Activated CD4-positive, alpha-beta T cell treated with anti-CD3 and anti-CD28 coated beads, Interleukin-2, Interleukin-4, amounts not matched to agents 100 ng/mL and 50 ng/mL, durations not matched to agents 16 hours and 8 hours (primary cell): ENCODE measurements around the gene PGAP6.
"Not testable (repeated sequence)": the region's sequence is repeated elsewhere in the genome, so short reads cannot be mapped to it uniquely, and the experiment has no call there.

Experiments used
- DNase-seq: peaks from one replicate; pipeline ENCODE4 v3.0.0-alpha.2; 2020; ENCODE audit warnings: low spot score

Gene PGAP6

DNA sequence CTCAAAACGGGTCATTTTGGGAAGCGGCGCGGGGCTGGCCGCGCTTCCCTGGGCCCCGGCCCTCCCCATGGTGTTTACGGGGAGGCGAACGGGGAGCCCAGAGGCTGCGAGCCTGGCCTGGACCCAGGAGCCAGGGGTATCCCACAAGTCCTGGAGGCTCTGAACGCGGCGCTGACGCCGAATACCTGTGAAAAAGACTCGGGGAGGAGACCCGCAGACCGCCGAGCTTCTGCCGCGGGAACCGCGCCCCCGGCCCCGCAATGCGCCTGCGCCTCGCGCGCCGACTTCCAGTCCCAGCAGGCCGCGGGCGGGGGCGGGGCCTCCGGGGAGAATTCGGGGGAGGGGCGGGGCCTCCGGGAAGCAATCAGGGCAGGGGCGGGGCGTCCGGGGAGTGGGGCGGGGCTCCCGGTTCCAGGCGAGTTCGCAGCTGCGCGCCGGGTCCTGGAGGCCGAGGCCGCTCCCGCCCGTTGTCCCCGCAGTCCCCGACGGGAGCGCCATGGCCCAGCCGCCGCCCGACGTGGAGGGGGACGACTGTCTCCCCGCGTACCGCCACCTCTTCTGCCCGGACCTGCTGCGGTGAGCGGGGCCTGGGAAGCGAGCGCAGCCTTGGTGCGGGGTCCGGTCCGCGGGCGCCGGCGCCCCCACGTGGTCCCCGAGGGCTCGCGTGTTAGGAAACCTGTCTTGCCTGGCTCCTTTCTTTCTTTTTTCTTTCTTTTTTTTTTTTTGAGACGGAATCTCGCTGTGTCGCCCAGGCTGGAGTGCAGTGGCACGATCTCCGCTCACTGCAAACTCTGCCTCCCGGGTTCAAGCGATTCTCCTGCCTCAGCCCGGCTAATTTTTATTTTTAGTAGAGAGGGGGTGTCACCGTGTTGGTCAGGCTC lies 19.9 kb upstream of the PGAP6 start, which contains the start of gene DECR2:
TSS of gene DECR2 (plus strand) at position 418 of the 881 bp plus-strand sequence. CDS start at position 497, 79 bp downstream.
- DNase-seq = peak; percentile 97

DNA sequence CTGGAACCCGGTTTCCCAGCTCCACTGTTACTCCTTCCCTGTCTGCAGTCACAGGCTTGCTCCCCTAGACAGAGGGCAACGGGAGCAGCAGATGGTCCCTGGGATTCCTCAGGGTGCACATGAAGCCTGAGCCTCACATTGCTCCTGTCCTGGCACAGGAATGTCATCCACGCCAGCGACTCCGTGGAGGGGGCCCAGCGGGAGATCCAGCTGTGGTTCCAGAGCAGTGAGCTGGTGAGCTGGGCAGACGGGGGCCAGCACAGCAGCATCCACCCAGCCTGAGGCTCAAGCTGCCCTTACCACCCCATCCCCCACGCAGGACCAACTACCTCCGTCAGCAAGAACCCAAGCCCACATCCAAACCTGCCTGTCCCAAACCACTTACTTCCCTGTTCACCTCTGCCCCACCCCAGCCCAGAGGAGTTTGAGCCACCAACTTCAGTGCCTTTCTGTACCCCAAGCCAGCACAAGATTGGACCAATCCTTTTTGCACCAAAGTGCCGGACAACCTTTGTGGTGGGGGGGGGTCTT lies 18.3 kb upstream of the PGAP6 start:
- no peak for DNase-seq

DNA sequence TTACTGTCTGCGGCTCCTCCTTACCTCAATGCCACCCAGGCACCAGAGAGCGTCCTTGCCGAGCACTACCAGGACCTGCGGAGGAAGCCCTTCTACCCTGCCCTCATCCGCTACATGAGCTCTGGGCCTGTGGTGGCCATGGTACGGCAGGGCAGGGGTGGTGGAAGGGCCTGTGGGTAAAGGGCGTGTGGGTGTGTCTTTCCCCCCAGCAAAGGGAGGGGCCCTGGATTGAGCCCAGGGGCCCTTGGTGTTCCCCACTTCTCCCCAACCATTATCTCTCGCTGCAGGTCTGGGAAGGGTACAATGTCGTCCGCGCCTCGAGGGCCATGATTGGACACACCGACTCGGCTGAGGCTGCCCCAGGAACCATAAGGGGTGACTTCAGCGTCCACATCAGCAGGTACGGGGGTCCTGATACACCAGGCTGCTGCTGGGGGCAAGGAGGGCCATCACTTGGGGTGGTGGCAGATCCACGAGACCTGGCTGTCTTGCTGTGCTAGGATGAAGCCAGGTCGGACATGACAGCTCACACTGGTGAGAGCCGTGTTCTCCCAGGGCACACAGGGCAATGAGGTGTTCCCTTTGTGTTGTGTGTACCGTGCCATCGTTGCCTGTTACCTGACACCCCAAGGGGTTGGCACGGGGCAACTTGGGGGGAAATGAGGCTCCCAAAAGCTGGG lies 17.7 kb upstream of the PGAP6 start:
- no peak for DNase-seq

DNA sequence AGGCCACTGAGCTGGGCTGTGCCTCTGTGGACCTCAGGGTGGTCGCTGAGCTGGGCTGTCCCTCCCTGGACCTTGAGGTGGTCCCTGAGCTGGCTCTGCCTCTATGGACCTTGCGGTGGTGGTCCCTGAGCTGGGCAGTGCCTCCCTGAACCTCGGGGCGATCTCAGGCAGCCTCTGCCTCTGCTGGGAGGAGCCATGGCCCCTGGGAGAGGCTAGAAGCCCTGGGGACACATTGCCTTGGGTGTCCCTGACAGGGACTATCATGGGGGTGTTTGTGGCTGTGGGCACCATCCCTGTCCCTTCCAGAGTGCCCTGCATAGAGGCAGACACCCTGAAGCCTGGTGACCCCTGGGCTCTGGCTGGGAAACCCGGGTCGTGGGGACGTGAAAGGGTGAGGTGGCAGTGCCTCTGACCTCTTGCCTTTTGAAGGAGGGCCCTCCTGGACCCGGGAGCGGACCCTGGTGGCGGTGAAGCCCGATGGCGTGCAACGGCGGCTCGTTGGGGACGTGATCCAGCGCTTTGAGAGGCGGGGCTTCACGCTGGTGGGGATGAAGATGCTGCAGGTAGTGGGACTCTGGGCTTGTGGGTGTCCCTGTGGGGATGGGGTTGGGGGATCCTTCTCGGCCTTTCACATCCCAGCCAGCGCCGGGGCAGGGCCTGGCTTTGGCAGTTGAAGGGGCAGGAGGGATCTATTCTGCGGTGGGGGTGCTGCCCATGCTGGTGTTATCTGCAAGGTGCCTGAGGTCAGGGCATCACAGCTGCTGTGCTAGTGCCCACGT lies 17.0 kb upstream of the PGAP6 start:
- no peak for DNase-seq

DNA sequence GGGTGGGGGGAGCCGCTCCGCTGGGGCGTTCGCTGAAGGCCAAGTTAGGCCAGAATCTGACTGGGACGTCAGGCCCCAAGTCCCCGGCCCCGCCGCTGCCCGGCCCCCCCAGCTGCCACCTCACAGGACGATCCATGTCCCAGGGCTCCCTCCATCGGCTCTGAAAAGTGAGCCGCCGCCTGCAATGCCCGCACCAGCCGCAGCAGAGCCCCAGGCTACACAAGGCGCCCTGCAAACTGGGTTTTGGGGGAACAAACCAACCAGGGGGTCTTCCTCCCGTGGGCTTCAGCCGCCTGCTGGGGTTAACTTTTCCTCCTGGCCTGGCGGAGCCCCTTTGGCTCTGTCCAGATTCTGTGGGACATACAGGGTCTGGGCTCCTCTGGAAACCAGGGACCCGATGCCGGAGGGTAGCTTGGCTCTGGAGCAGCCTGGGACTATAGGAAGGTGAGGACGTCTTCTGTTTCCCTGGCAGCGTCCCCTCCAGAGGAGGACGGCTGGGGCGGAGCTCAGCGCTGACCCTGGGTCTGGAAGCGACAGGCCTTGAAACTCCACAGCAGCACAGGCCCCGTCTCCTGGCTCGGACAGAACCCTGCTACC lies 16.1 kb upstream of the PGAP6 start:
- DNase-seq = no peak

DNA sequence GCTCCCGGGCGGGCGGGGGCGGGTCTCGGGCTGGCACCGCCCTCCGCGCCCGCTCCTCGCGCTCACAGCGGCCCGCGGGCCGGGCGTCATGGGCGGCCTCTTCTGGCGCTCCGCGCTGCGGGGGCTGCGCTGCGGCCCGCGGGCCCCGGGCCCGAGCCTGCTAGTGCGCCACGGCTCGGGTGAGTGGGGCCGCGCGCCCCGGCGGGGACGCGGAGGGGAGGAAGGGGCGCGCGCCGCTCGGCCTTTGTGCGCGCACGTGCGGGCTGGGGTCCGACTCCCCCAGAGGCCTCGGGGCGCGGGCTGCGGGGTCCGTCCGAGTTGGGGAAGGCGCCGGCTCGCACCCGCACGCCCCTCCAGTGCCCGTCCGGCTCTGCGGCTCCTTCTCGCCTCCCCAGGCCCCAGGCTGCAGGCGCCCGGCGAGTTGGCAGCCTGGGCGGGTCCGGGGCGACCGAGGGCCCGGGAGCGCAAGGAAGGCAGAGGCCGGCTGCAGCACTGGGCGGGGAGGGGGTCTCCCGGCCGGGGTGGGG lies 15.4 kb upstream of the PGAP6 start, which contains the start of gene NME4:
TSS of gene NME4 (plus strand) at position 65 of the 527 bp plus-strand sequence. CDS start at position 89, 24 bp downstream.
- DNase-seq = no peak

DNA sequence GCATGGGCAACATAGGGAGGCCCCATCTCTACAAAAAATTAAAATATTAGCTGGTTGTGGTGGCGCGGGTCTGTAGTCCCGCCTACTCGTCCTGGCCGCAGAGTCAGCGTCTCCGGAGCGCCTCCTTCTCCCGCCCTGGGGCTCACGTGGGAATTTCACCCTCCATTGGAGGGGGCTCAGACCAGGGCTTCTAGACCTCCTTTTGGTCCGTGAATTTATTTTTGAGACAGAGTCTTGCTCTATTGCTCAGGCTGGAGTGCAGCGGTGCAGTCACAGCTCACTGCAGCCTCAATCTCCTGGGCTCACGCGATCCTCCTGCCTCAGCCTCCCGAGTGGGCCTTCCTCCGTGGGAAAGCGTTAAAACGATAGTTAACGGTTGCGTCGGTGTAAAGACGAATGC lies 14.8 kb upstream of the PGAP6 start:
- DNase-seq = no peak

DNA sequence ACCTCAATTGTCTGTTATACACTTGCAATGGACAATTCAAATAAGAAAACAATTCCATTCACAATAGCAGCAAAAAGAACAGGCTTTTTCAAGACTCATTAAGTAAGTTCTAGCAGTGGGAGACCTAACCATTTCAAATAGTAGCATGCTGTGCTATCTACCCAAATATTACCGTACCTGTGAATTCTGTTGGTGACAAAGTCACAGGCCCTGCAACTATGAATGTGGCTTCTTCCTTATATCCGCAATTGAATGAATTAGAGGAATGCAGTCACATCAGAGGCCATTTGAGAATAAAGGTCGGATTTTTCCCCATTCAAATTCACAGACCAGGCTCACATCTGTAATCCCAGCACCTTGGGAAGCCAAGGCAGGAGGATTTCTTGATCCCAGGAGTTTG lies 14.4 kb upstream of the PGAP6 start:
- DNase-seq = no peak

DNA sequence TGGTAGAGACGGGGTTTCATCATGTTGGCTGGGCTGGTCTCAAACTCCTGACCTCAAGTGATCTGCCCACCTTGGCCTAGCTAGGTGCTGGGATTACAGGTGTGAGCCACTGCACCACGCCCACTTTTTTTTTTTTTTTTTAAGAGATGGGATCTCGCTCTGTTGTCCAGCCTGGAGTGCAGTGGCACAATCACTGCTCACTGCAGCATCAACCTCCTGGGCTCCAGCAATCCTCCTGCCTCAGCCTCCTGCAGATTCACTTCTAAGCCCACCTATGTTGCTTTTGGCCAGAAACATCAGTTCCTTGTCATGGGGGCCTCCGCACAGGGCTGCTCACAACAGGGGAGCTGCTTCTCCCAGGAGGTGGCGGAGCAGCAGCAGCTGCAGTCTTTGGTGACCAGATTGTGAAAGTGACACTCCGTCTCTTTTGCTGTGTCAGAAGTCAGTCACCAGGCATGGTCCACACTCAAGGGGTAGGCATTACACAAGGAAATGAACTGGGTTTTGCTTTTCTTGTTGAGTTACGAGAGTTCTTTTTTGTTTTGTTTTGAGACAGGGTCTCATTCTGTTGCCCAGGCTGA lies 10.8 kb upstream of the PGAP6 start:
- DNase-seq = no peak

DNA sequence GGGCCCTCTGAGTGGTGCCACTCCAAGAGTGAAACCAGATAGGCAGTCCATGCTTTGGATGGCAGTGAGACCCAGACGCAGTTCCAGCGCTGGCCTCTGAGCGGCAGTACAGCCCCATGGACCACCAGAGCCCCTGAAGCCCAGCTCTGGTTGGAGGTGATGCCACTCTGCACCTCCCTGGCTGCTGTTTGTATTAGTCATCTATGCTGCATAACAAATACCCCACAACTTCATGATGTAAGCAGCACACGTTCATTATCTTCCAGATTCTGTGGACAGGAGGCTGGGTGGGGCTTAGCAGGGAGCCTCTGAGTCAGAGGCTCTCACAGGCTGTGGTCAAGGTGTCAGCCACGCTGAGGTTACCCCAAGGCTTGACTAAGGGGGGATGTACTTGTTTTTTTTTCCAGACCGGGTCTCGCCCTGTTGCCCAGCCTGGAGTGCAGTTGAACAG lies 10.1 kb upstream of the PGAP6 start:
- DNase-seq = peak; percentile 82

DNA sequence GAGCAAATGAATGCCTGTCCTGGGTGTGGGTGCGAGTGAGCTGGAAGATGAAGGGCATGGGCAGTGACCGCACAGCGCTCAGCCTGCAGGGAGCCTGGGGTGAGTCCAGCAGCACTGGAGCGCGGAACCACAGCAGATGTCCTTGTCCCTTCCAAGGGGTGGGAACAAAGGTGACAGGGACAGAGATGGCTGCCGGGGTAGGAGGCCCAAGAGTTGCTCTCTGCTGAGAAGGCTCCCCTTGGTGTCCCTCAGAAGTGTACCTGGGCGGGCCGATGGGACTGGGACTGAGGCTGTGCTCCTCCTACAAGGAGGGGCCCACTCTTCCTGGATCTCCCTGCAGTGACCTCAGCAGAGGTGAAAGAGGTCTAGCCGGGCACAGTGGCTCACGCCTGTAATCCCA lies 7.6 kb upstream of the PGAP6 start:
- no peak for DNase-seq

DNA sequence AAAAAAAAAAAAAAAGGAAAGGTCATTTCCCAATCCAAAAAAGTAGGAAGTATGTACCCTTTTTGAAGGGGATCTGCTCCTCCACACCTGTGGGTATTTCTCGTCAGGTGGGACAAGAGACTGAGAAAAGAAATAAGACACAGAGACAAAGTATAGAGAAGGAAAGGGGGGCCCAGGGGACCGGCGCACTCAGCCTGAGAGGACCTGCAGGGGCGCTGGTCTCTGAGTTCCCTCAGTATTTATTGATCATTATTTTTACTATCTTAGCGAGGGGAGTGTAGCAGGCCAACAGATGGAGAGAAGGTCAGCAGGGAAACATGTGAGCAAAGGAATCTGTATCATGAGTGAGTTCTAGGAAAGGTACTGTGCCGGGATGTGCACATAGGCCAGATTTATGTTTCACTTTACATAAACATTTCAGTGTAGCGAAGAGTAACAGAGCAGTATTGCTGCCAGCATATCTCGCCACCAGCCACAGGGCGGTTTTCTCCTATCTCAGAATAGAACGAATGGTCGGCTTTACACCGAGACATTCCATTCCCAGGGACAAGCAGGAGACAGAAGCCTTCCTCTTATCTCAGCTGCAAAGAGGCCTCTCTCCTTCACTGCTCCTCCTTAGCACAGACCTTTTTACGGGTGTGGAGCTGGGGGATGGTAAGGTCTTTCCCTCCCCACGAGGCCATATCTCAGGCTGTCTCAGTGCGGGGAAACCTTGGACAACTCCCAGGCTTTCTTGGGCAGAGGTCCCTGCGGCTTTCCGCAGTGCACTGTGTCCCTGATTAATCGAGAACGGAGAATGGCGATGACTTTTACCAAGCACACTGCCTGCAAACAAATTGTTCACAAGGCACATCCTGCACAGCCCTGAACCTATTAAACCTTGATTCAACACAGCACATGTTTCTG lies 6.2 kb upstream of the PGAP6 start:
- DNase-seq = not testable (repeated sequence)

DNA sequence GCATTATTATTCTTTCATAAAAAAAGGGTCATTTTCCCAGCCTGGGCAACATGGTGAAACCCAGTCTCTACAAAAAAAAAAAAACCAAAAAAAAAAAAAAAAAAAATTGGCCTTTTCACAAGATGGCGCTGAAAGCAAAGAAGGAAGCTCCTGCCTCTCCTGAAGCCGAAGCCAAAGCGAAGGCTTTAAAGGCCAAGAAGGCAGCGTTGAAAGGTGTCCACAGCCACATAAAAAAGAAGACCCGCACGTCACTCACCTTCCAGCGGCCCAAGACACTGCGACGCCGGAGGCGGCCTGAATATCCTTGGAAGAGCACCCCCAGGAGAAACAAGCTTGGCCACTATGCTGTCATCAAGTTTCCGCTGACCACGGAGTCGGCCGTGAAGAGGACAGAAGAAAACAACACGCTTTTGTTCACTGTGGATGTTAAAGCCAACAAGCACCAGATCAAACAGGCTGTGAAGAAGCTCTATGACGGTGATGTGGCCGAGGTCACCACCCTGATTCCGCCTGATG lies 4.9 kb upstream of the PGAP6 start:
- DNase-seq = no peak

DNA sequence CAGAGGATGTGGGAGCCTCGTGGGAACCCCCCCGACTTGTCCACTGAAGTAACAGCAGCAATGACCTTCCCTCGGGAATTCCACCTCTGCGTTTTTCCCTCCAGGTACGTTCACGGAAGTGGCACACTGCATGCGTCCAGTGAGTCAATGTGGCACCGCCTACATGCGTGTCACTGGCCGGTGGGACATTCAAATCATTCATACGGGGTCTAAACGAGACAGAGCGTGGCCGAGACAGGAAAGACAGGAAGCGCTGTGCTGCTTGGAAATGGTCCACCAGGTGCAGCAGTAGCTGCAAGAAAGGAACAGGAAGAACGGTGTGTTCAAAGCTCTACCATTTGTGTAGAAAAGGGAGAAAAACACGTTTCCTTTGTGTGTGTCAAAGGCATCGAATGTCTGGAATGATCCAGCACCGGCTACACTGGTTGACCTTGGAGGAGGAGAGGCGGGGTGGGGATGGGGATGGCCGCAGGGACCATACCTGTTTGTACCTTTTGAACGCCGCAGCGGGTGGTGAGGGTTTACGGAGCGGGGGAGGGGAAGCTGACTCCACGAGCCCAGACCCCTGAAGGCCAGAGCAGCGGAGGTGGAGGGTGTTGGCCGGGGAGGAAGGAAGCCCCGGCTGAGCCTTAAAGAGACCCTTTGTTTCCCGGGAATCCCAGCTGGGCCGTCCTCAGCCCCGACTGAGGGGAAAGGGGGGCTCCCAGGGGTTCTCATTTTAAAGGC lies 1.7 kb upstream of the PGAP6 start:
- no peak for DNase-seq

DNA sequence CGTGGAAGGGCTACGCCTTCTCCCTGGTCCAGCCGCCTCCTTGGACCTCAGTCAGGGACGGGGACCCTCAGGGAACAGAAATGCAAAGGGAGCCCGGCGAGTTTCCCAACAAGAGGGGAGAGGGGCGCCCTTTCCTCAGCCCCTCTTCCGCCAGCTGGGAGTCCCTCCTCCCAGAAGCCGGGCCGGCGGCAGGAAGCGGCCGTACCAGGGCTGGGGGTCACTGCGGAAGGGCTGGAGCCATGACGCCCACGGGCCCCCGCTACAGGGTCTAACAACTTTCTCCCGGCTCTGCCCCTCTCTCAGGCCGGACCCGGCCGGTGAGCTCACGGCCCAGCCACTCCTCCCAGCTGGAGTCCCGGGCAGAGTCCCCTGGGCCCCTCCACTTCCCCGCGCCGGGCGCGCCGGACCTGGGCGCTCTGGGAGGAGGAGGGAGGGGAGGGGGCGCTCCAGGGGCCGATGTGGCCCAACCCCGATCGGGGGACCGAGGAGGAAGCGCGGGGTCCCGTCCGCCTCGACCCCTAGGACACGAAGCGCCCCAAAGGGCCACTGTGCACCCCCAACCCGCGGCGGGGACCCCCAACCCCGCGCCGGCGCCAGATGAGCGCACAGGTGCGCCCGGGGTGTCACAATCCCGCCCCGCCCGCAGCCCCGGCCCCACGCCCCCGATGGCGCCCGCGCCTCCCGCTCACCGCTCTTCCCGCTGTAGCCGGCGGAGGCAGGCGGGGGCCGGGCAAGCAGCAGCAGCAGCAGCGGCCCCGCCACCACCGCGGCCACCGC lies 578 bp downstream of the PGAP6 start:
- DNase-seq = no peak

DNA sequence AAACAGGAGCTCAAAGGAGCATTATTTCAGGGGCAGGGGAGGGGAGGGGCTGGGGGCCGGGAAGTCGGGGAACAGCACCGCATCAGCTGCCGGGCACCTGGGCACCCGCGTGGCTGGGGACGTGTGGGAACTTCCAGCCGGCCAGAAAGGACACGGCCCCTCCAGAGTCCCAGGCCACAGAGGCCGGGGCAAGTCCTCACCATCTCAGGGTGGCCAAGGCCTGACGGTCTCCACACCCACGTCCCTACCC lies 1.1 kb downstream of the PGAP6 start:
- no peak for DNase-seq

DNA sequence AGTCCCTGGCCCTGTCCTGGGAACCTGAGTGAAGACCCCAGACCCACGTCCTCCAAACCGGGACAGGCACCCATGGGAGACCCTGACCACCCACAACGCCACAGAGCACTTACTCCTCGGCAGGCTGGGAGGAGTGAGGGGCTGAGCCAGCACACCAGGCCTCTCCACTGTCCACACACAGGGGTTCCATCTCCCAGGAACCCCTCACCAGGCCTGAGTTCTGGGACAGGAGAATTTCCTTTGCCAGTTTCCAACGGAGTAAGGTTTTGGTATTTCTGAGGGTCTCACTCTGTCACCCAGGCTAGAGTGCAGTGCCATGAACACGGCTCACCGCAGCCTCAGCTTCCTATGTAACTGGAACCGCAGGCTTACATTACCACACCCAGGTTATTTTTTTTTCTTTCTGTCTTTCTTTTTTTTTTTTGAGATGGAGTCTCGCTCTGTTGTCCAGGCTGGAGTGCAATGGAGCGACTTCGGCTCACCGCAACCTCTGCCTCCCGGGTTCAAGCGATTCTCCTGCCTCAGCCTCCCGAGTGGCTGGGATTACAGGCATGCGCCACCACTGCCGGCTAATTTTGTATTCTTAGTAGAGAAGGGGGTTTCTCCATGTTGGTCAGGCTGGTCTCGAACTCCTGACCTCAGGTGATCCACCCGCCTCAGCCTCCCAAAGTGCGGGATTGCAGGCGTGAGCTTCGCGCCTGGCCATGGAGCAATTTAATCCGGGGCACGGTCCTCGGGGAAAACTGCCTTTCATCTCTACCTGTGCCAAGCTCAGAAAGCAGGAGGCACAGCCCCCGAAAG lies 1.6 kb downstream of the PGAP6 start:
- no peak for DNase-seq
